GM12878 (cell line): ENCODE results near the gene PRSS35. TPM values are rescaled to one million over a fixed set of nuclear protein-coding genes. Genes with fewer than 3 reads are reported as not detected.

ENCODE experiments used
- polyA plus RNA-seq, 11 experiments: library from polyadenylated mRNA; depleted of rRNA in 4 of 11; unstranded in 6 of 11; stranded (reverse) in 5 of 11; fragments of >200 nt; fragmentation: Nextera tagmentation in 4 of 11; fragmentation: Illumina TruSeq in 1 of 11; extraction: Ambion mirVana in 4 of 11; extraction: Trizol in 1 of 11; gene quantifications; 1 replicate in 1 of 11; 2 replicates in 10 of 11; pipeline versions ENCODE4 v1.2.1 to v1.2.3, GENCODE V29; 2011 to 2016; ENCODE audit warnings: inconsistent platforms in 2 of 11, missing spikeins in 2 of 11, low read depth in 1 of 11
- total RNA-seq, 4 experiments: library from RNA; depleted of rRNA in 3 of 4; stranded (reverse); fragments of >200 nt in 3 of 4; fragmentation: Illumina TruSeq in 1 of 4; extraction: Trizol in 1 of 4; gene quantifications; 2 replicates each; pipeline versions ENCODE4 v1.2.1 to v1.2.3, GENCODE V29; 2013 to 2021

Gene PRSS35
- total and polyA plus RNA-seq, 10 of the 15 experiments (the other 5 are each of a cell fraction or from before 2014, with no cell fraction given): not detected

Other genes starting within 250 kb of the PRSS35 start
- 4.5 and 5.4 TPM in 2 replicates for gene ME1, start 81.5 kb upstream of the PRSS35 start, total RNA-seq (2014; rRNA removed)
- gene ME1, start 81.5 kb upstream of the PRSS35 start, total RNA-seq (2014; rRNA removed; fragmentation: Illumina TruSeq; extraction: Trizol): 8.3 and 8.5 TPM in 2 replicates
- 9.2 and 9.8 TPM in 2 replicates for gene ME1, start 81.5 kb upstream of the PRSS35 start, total RNA-seq (2021)
- gene ME1, start 81.5 kb upstream of the PRSS35 start, polyA plus RNA-seq (2011; rRNA removed): 8.4 and 10.6 TPM in 2 replicates
- 10.6 and 15.7 TPM in 2 replicates for gene ME1, start 81.5 kb upstream of the PRSS35 start, polyA plus RNA-seq (2014; fragmentation: Illumina TruSeq; extraction: Trizol)
- 1 to 10 TPM; 3.6 to 6.4 TPM for gene ME1, start 81.5 kb upstream of the PRSS35 start, polyA plus RNA-seq (2014; fragmentation: Nextera tagmentation; extraction: Ambion mirVana)
- gene ME1, start 81.5 kb upstream of the PRSS35 start, polyA plus RNA-seq (2014; rRNA removed): 3.3 and 4.2 TPM in 2 replicates
- 10 to 100 TPM; 10.3 to 11.8 TPM for gene ME1, start 81.5 kb upstream of the PRSS35 start, polyA plus RNA-seq (2016; fragmentation: Nextera tagmentation; extraction: Ambion mirVana)
- 0.05 TPM in 1 of 2 replicates, not detected in the other for gene SNAP91, start 196.6 kb downstream of the PRSS35 start, total RNA-seq (2014; rRNA removed)
- gene SNAP91, start 196.6 kb downstream of the PRSS35 start, total RNA-seq (2014; rRNA removed; fragmentation: Illumina TruSeq; extraction: Trizol): 0.18 TPM in 1 of 2 replicates, not detected in the other
- 0.33 and 0.35 TPM in 2 replicates for gene SNAP91, start 196.6 kb downstream of the PRSS35 start, total RNA-seq (2021)
- gene SNAP91, start 196.6 kb downstream of the PRSS35 start, polyA plus RNA-seq (2011; rRNA removed): 0.49 and 0.79 TPM in 2 replicates
- gene SNAP91, start 196.6 kb downstream of the PRSS35 start, polyA plus RNA-seq (2014; fragmentation: Illumina TruSeq; extraction: Trizol): 0.01 and 0.10 TPM in 2 replicates
- under 1 TPM; 0.02 to 0.08 TPM for gene SNAP91, start 196.6 kb downstream of the PRSS35 start, polyA plus RNA-seq (2014; fragmentation: Nextera tagmentation; extraction: Ambion mirVana)
- 0.17 and 0.22 TPM in 2 replicates for gene SNAP91, start 196.6 kb downstream of the PRSS35 start, polyA plus RNA-seq (2014; rRNA removed)
- gene SNAP91, start 196.6 kb downstream of the PRSS35 start, polyA plus RNA-seq (2016; fragmentation: Nextera tagmentation; extraction: Ambion mirVana): under 1 TPM in 1 of 2 experiments, not detected in 1; 0.08 TPM